Endodermal cell (in vitro differentiated cells): Measurements from ENCODE around the gene EYS. TPM values are rescaled to one million over a fixed set of nuclear protein-coding genes. Genes with fewer than 3 reads are reported as not detected.

Source experiments
- DNase-seq: peaks from one replicate; pipeline ENCODE4 v3.0.0-alpha.2; 2017
- H3K27ac ChIP-seq: 2 replicates; pipeline ENCODE4 v1.5.1; 2013; ENCODE audit warnings: mild to moderate bottlenecking, low read depth, low read length, moderate library complexity
- H3K27me3 ChIP-seq: 2 replicates; pipeline ENCODE4 v1.6.1; 2013; ENCODE audit warnings: mild to moderate bottlenecking, low read length, moderate library complexity; ENCODE audit not compliant: insufficient read depth, control insufficient read depth, poor library complexity, severe bottlenecking
- H3K36me3 ChIP-seq: 2 replicates; pipeline ENCODE4 v1.7.0; 2013; ENCODE audit warnings: mild to moderate bottlenecking, low read length, moderate library complexity; ENCODE audit not compliant: control insufficient read depth, insufficient read depth
- H3K4me1 ChIP-seq: one replicate; pipeline ENCODE4 v1.7.0; 2013; ENCODE audit warnings: low read length; ENCODE audit not compliant: control insufficient read depth, insufficient read depth
- H3K4me3 ChIP-seq: 2 replicates; pipeline ENCODE4 v1.5.1; 2013; ENCODE audit warnings: mild to moderate bottlenecking, low read length, moderate library complexity
- H3K9ac ChIP-seq: 2 replicates; pipeline ENCODE4 v1.6.1; 2013; ENCODE audit warnings: mild to moderate bottlenecking, low read length, moderate library complexity; ENCODE audit not compliant: poor library complexity, severe bottlenecking; ENCODE audit errors: extremely low read depth
- H3K9me3 ChIP-seq: 2 replicates; pipeline ENCODE4 v1.6.1; 2013; ENCODE audit warnings: mild to moderate bottlenecking, low read length, moderate library complexity; ENCODE audit not compliant: control insufficient read depth
- H3K27ac Mint-ChIP-seq: 2 replicates; pipeline ENCODE4 v1.8.0; 2020; ENCODE audit warnings: mixed read lengths
- H3K27me3 Mint-ChIP-seq: 2 replicates; pipeline ENCODE4 v1.8.0; 2021; ENCODE audit warnings: mild to moderate bottlenecking, mixed read lengths; ENCODE audit not compliant: insufficient read depth
- H3K36me3 Mint-ChIP-seq: 2 replicates; pipeline ENCODE4 v1.8.0; 2020; ENCODE audit warnings: low read depth, mixed read lengths
- H3K4me1 Mint-ChIP-seq: 2 replicates; pipeline ENCODE4 v1.8.0; 2020; ENCODE audit warnings: mixed read lengths
- H3K4me3 Mint-ChIP-seq: 2 replicates; pipeline ENCODE4 v1.8.0; 2020; ENCODE audit warnings: mild to moderate bottlenecking, moderate library complexity, mixed read lengths
- H3K9me3 Mint-ChIP-seq: 2 replicates; pipeline ENCODE4 v1.8.0; 2020; ENCODE audit warnings: mild to moderate bottlenecking, mixed read lengths
- CTCF ChIP-seq: fragments of 200-600 bp; sonication (generic); conservative IDR thresholded peaks from 2 replicates; pipeline ENCODE4 v1.5.0; 2021; ENCODE audit warnings: antibody characterized with exemption, mild to moderate bottlenecking
- WGBS, 2 experiments: methylation state at CpG; one replicate each; pipeline versions ENCODE4 v1.1.5 to v1.1.7; 2013; ENCODE audit warnings: missing lambda C conversion rate in 2 of 2, mixed read lengths in 1 of 2; ENCODE audit not compliant: insufficient coverage in 1 of 2, insufficient read length in 1 of 2; 5-methylcytosine and 5-hydroxymethylcytosine counted together
- total RNA-seq, 2 donors: library from RNA; stranded (reverse); fragmentation: NEBNext Ultra II Directional in 1 of 2; extraction: Animal tissue kit (Norgen Biotek cat#: 25700) in 1 of 2; gene quantifications; 2 replicates in 1 of 2; 3 replicates in 1 of 2; pipeline ENCODE4 v1.2.1, GENCODE V29; 2021

The EYS gene
- total RNA-seq, 2 donors from 2014 or later = 0.31 to 0.70 TPM

- no peak for TF ChIP-seq CTCF
- Mint-ChIP-seq H3K4me3 (no peak overlapping the region), H3K36me3 (no peaks in the 10 kb centered on the region), H3K27me3 (peaks cover 2% of the 10 kb centered on the region), H3K9me3 (peaks cover 3% of the 10 kb centered on the region), H3K4me1 (no peaks in the 10 kb centered on the region), H3K27ac (no peak overlapping the region)
- Histone ChIP-seq H3K4me3 (no peak overlapping the region), H3K9me3 (no peaks in the 10 kb centered on the region), H3K4me1 (no peaks in the 10 kb centered on the region), H3K27ac (no peak overlapping the region), H3K9ac (no peak overlapping the region), H3K36me3 (no peaks in the 10 kb centered on the region), H3K27me3 (no peaks in the 10 kb centered on the region)
- WGBS, 2 experiments = 85 to 100% methylated on average over 4 to 5 of the region's 5 CpGs
- no peak for DNase-seq
Measured at GRCh38 chr6:63887002-63887751, 1819.8 kb downstream of the EYS start.

- no peak for TF ChIP-seq CTCF
- 85% methylated on average over 3 of the region's 3 CpGs; no CpG with 5 or more reads in 1 of the 2 experiments for WGBS, 2 experiments
- Mint-ChIP-seq H3K27ac (no peak overlapping the region), H3K4me3 (no peak overlapping the region), H3K9me3 (peaks cover 3% of the 10 kb centered on the region), H3K4me1 (no peaks in the 10 kb centered on the region), H3K36me3 (no peaks in the 10 kb centered on the region), H3K27me3 (peaks cover 2% of the 10 kb centered on the region)
- Histone ChIP-seq H3K4me1 (no peaks in the 10 kb centered on the region), H3K36me3 (no peaks in the 10 kb centered on the region), H3K9ac (no peak overlapping the region), H3K27ac (no peak overlapping the region), H3K9me3 (no peaks in the 10 kb centered on the region), H3K27me3 (no peaks in the 10 kb centered on the region), H3K4me3 (no peak overlapping the region)
- DNase-seq = no peak
Measured at GRCh38 chr6:63886341-63886740, 1820.7 kb downstream of the EYS start.

- Histone ChIP-seq H3K9me3 (peaks cover 4% of the 10 kb centered on the region), H3K4me3 (no peak overlapping the region), H3K9ac (no peak overlapping the region), H3K27ac (no peak overlapping the region), H3K36me3 (no peaks in the 10 kb centered on the region), H3K4me1 (no peaks in the 10 kb centered on the region), H3K27me3 (no peaks in the 10 kb centered on the region)
- TF ChIP-seq CTCF = no peak
- WGBS, 2 experiments = 92 to 95% methylated on average over 4 to 5 of the region's 6 CpGs
- Mint-ChIP-seq H3K4me3 (no peak overlapping the region), H3K27ac (no peak overlapping the region), H3K27me3 (no peaks in the 10 kb centered on the region), H3K4me1 (no peaks in the 10 kb centered on the region), H3K9me3 (peaks cover 15% of the 10 kb centered on the region), H3K36me3 (no peaks in the 10 kb centered on the region)
- DNase-seq = no peak
Measured at GRCh38 chr6:63883597-63883996, 1823.4 kb downstream of the EYS start.
